C4-2B (cell line): ENCODE results near the gene SRCAP.

ENCODE experiments used
- CTCF ChIP-seq: fragments of 450-650 bp; conservative IDR thresholded peaks from 2 replicates; pipeline ENCODE4 v1.5.1; 2017; ENCODE audit warnings: mild to moderate bottlenecking
- ZFX ChIP-seq: fragments of 450-650 bp; IDR thresholded peaks from 2 replicates; pipeline ENCODE4 v1.6.1; 2017

GRCh38 chr16:30771726-30772125, 72.8 kb downstream of the SRCAP start:
- no peak for TF ChIP-seq CTCF
- TF ChIP-seq ZFX: no peak
